GM08714 (cell line): ENCODE results near the gene ARHGAP26.

Experiments used
- H3K4me3 ChIP-seq: fragments of 200-500 bp; sonication (Bioruptor generic); 2 replicates; pipeline ENCODE4 v1.5.1; 2014; ENCODE audit warnings: mild to moderate bottlenecking, low read length, inconsistent platforms
- ZNF274 ChIP-seq: IDR thresholded peaks from 2 replicates; pipeline ENCODE4 v1.6.1; 2012; ENCODE audit warnings: mild to moderate bottlenecking, low read depth, low read length

ARHGAP26 gene

GRCh38 chr5:143063175-143063970 lies 293.2 kb downstream of the ARHGAP26 start:
- no peak for TF ChIP-seq ZNF274
- H3K4me3 ChIP-seq = no peak overlapping the region

- H3K4me3 ChIP-seq = no peak overlapping the region
- no peak for TF ChIP-seq ZNF274
These were observed 294.1 kb downstream of the ARHGAP26 start for GRCh38 chr5:143064218-143064641.

GRCh38 chr5:143064676-143065075 lies 294.5 kb downstream of the ARHGAP26 start:
- H3K4me3 ChIP-seq = no peak overlapping the region
- TF ChIP-seq ZNF274 = no peak

GRCh38 chr5:143065185-143065965 lies 295.2 kb downstream of the ARHGAP26 start:
- H3K4me3 ChIP-seq = no peak overlapping the region
- TF ChIP-seq ZNF274 = no peak

GRCh38 chr5:143065996-143066522 lies 295.9 kb downstream of the ARHGAP26 start:
- TF ChIP-seq ZNF274 = no peak
- no peak overlapping the region for H3K4me3 ChIP-seq

- H3K4me3 ChIP-seq = peak overlapping the region; percentile 34; the same call in 1 of the 2 replicates
- no peak for TF ChIP-seq ZNF274
These were observed 296.5 kb downstream of the ARHGAP26 start for GRCh38 chr5:143066556-143067281.

- no peak for TF ChIP-seq ZNF274
- H3K4me3 ChIP-seq = no peak overlapping the region
These were observed 298.5 kb downstream of the ARHGAP26 start for GRCh38 chr5:143068712-143069111.

GRCh38 chr5:143071927-143072326 lies 301.8 kb downstream of the ARHGAP26 start:
- no peak for TF ChIP-seq ZNF274
- H3K4me3 ChIP-seq = no peak overlapping the region

- H3K4me3 ChIP-seq = no peak overlapping the region
- TF ChIP-seq ZNF274 = no peak
These were observed 302.6 kb downstream of the ARHGAP26 start for GRCh38 chr5:143072734-143073133.

- no peak for TF ChIP-seq ZNF274
These were observed 303.6 kb downstream of the ARHGAP26 start for GRCh38 chr5:143073766-143074165.

GRCh38 chr5:143074414-143074996 lies 304.3 kb downstream of the ARHGAP26 start:
- TF ChIP-seq ZNF274 = no peak
- no peak overlapping the region for H3K4me3 ChIP-seq

More at GRCh38 chr5:143073766-143074165, 303.6 kb downstream of the ARHGAP26 start:
- H3K4me3 ChIP-seq = no peak overlapping the region

- TF ChIP-seq ZNF274 = no peak
- H3K4me3 ChIP-seq = no peak overlapping the region
These were observed 306.2 kb downstream of the ARHGAP26 start for GRCh38 chr5:143076377-143076776.

- no peak overlapping the region for H3K4me3 ChIP-seq
- no peak for TF ChIP-seq ZNF274
These were observed 307.4 kb downstream of the ARHGAP26 start for GRCh38 chr5:143077453-143078103.
